WTC11 (cell line): ENCODE measurements around the gene NCK1. TPM values are rescaled to one million over a fixed set of nuclear protein-coding genes. Genes with fewer than 3 reads are reported as not detected.

Experiments used
- ATF1 ChIP-seq: sonication (generic); formaldehyde crosslinking; IDR thresholded peaks from 2 replicates; pipeline ENCODE4 v1.8.1; 2023; ENCODE audit warnings: mild to moderate bottlenecking, moderate library complexity, missing genetic modification reagents
- CREB1 ChIP-seq: sonication (generic); formaldehyde crosslinking; IDR thresholded peaks from 2 replicates; pipeline ENCODE4 v1.8.0; 2023; ENCODE audit warnings: mild to moderate bottlenecking, missing genetic modification reagents
- CREM ChIP-seq: sonication (generic); formaldehyde crosslinking; IDR thresholded peaks from 2 replicates; pipeline ENCODE4 v1.8.1; 2022; ENCODE audit warnings: mild to moderate bottlenecking, missing genetic modification reagents, moderate library complexity
- ELF4 ChIP-seq: sonication (generic); formaldehyde crosslinking; IDR thresholded peaks from 2 replicates; pipeline ENCODE4 v1.8.1; 2022; ENCODE audit warnings: low read depth, mild to moderate bottlenecking, moderate library complexity, missing genetic modification reagents
- ETV6 ChIP-seq: sonication (generic); formaldehyde crosslinking; IDR thresholded peaks from 2 replicates; pipeline ENCODE4 v1.8.1; 2022; ENCODE audit warnings: mild to moderate bottlenecking, missing genetic modification reagents
- FOXJ3 ChIP-seq: sonication (generic); formaldehyde crosslinking; IDR thresholded peaks from 2 replicates; pipeline ENCODE4 v1.9.0; 2021; ENCODE audit warnings: missing genetic modification reagents, mild to moderate bottlenecking, borderline replicate concordance
- FOXK1 ChIP-seq: sonication (generic); formaldehyde crosslinking; IDR thresholded peaks from 2 replicates; pipeline ENCODE4 v1.8.0; 2022; ENCODE audit warnings: mild to moderate bottlenecking, moderate library complexity, missing genetic modification reagents
- JAZF1 ChIP-seq: fragments of 250-450 bp; sonication (Bioruptor Pico); IDR thresholded peaks from 2 replicates; pipeline ENCODE4 v1.9.0; 2021; ENCODE audit warnings: moderate library complexity, mild to moderate bottlenecking, inconsistent platforms
- MYBL2 ChIP-seq: sonication (generic); formaldehyde crosslinking; IDR thresholded peaks from 2 replicates; pipeline ENCODE4 v1.8.1; 2023; ENCODE audit warnings: mild to moderate bottlenecking, moderate library complexity, missing genetic modification reagents
- NFATC4 ChIP-seq: fragments of 250-450 bp; sonication (Bioruptor Pico); IDR thresholded peaks from 2 replicates; pipeline ENCODE4 v1.9.0; 2021; ENCODE audit warnings: mild to moderate bottlenecking
- NFE2L1 ChIP-seq: sonication (generic); formaldehyde crosslinking; IDR thresholded peaks from 2 replicates; pipeline ENCODE4 v1.8.1; 2023; ENCODE audit warnings: missing genetic modification reagents
- NR2C2 ChIP-seq: sonication (generic); formaldehyde crosslinking; IDR thresholded peaks from 2 replicates; pipeline ENCODE4 v1.8.0; 2022; ENCODE audit warnings: mild to moderate bottlenecking, missing genetic modification reagents
- NR3C1 ChIP-seq: sonication (generic); formaldehyde crosslinking; conservative IDR thresholded peaks from 2 replicates; pipeline ENCODE4 v1.8.1; 2023; ENCODE audit warnings: low read depth, mild to moderate bottlenecking, missing genetic modification reagents
- PREB ChIP-seq: sonication (generic); formaldehyde crosslinking; IDR thresholded peaks from 2 replicates; pipeline ENCODE4 v1.8.1; 2022; ENCODE audit warnings: mild to moderate bottlenecking, missing genetic modification reagents, moderate library complexity, borderline replicate concordance
- PRRX2 ChIP-seq: fragments of 250-450 bp; sonication (Bioruptor Pico); IDR thresholded peaks from 2 replicates; pipeline ENCODE4 v1.8.0; 2021; ENCODE audit warnings: mild to moderate bottlenecking
- RELA ChIP-seq: sonication (generic); formaldehyde crosslinking; IDR thresholded peaks from 2 replicates; pipeline ENCODE4 v1.8.1; 2022; ENCODE audit warnings: missing genetic modification reagents, mild to moderate bottlenecking, borderline replicate concordance
- SMAD4 ChIP-seq: sonication (generic); formaldehyde crosslinking; IDR thresholded peaks from 2 replicates; pipeline ENCODE4 v1.8.0; 2022; ENCODE audit warnings: mild to moderate bottlenecking, missing genetic modification reagents
- SP1 ChIP-seq: sonication (generic); formaldehyde crosslinking; conservative IDR thresholded peaks from 2 replicates; pipeline ENCODE4 v1.8.1; 2022; ENCODE audit warnings: missing genetic modification reagents
- TCF7 ChIP-seq: sonication (generic); formaldehyde crosslinking; IDR thresholded peaks from 2 replicates; pipeline ENCODE4 v1.8.0; 2022; ENCODE audit warnings: mild to moderate bottlenecking, low read depth, missing genetic modification reagents, moderate library complexity
- TEAD4 ChIP-seq: sonication (generic); formaldehyde crosslinking; IDR thresholded peaks from 2 replicates; pipeline ENCODE4 v1.8.0; 2022; ENCODE audit warnings: mild to moderate bottlenecking, missing genetic modification reagents
- TP53 ChIP-seq: sonication (generic); formaldehyde crosslinking; IDR thresholded peaks from 2 replicates; pipeline ENCODE4 v1.8.1; 2023; ENCODE audit warnings: mild to moderate bottlenecking, missing genetic modification reagents
- USF1 ChIP-seq: sonication (generic); formaldehyde crosslinking; IDR thresholded peaks from 2 replicates; pipeline ENCODE4 v1.8.0; 2022; ENCODE audit warnings: mild to moderate bottlenecking, missing genetic modification reagents
- ZNF121 ChIP-seq: sonication (generic); formaldehyde crosslinking; IDR thresholded peaks from 2 replicates; pipeline ENCODE4 v1.8.0; 2023; ENCODE audit warnings: missing genetic modification reagents
- ZNF317 ChIP-seq: sonication (generic); formaldehyde crosslinking; IDR thresholded peaks from 2 replicates; pipeline ENCODE4 v1.8.1; 2023; ENCODE audit warnings: low read depth, mild to moderate bottlenecking, moderate library complexity, missing genetic modification reagents, borderline replicate concordance
- ZNF423 ChIP-seq: fragments of 250-450 bp; sonication (Bioruptor Pico); IDR thresholded peaks from 2 replicates; pipeline ENCODE4 v2.1.2; 2022; ENCODE audit warnings: mild to moderate bottlenecking, moderate library complexity
- ZSCAN18 ChIP-seq: fragments of 250-450 bp; sonication (Bioruptor Pico); IDR thresholded peaks from 2 replicates; pipeline ENCODE4 v2.1.2; 2022; ENCODE audit warnings: mild to moderate bottlenecking, moderate library complexity
- total RNA-seq: library from RNA; stranded (reverse); gene quantifications from 3 replicates; pipeline ENCODE4 v1.2.3, GENCODE V29; 2021
- TF ChIP-seq, protein P1 (sequence below): sonication (generic); formaldehyde crosslinking; IDR thresholded peaks from 2 replicates; pipeline ENCODE4 v1.8.0; 2022; ENCODE audit warnings: mild to moderate bottlenecking, missing genetic modification reagents
- TF ChIP-seq, protein P2 (sequence below): sonication (generic); formaldehyde crosslinking; IDR thresholded peaks from 2 replicates; pipeline ENCODE4 v1.8.1; 2022; ENCODE audit warnings: missing genetic modification reagents, borderline replicate concordance
- TF ChIP-seq, protein P3 (sequence below): sonication (generic); formaldehyde crosslinking; IDR thresholded peaks from 2 replicates; pipeline ENCODE4 v1.8.0; 2022; ENCODE audit warnings: mild to moderate bottlenecking, missing genetic modification reagents
- TF ChIP-seq, protein P4 (sequence below): sonication (generic); formaldehyde crosslinking; IDR thresholded peaks from 2 replicates; pipeline ENCODE4 v1.8.1; 2023; ENCODE audit warnings: mild to moderate bottlenecking, missing genetic modification reagents, moderate library complexity

Gene NCK1
- total RNA-seq, 1 experiment from 2014 or later, result 28.9 TPM

DNA sequence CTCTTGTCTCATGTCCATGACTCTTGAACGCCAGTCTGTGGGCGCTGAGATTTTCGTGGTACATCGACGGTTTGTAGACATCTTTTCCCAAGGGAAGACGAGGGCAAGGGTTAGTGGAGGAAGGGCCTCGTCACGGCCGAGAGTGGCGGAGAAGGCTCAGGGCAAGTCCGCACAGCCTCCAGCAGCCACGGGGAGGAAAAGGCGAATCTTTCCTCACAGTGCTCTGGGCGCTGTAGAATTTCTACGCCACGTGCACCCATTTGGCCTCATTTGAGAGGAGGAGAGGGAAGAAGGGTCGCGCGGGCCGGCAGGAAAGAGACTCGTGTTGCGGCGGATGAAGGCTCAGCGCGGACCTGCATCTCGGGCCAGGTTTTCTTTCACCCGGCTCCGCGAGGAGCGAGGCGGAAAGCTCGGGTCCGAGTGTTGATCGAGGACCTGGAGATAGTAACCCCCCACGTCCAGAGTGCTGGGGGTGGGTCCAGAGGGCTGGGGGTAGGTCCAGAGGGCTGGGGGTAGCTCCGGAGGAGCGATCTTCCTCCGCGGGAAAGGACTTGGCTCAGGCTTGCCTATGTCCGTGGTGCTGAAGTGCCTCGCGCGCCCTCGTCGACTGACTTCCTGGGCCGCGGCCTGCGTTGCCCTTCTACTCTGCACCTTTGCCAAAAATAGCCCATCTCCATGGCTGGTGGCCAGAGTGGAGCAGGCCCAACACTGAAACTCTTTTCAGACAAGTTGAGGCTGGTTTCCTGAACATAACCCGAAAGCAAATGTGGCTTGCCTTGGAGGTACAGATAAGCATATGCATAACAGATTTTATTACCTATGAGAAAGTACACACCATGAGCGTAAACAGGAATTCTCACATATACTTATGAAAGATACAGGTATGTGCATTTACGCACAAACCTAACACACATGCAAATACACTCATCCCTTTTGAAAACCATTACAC is 42.0 kb upstream of the NCK1 start (continued):
- TF ChIP-seq NR2C2 (CRISPR knock-in tag) (0 out of 2 replicates have a peak, but pooled peaks have one; percentile 57), ELF4 (no peak), ZSCAN18 (CRISPR knock-in tag) (no peak), TEAD4 (CRISPR knock-in tag) (0 out of 2 replicates have a peak, but pooled peaks have one; percentile 61), JAZF1 (CRISPR knock-in tag) (no peak), ETV6 (CRISPR knock-in tag) (peak; percentile 66; the same call in 1 of the 2 replicates), NFATC4 (CRISPR knock-in tag) (no peak), PREB (no peak), FOXJ3 (CRISPR knock-in tag) (no peak), SP1 (CRISPR knock-in tag) (0 out of 2 replicates have a peak, but pooled peaks have one; percentile 24), MYBL2 (no peak), ZNF317 (no peak), FOXK1 (CRISPR knock-in tag) (no peak), ZNF121 (no peak), TCF7 (CRISPR knock-in tag) (no peak), NR3C1 (no peak), SMAD4 (CRISPR knock-in tag) (0 out of 2 replicates have a peak, but pooled peaks have one; percentile 63), RELA (no peak), CREB1 (0 out of 2 replicates have a peak, but pooled peaks have one; percentile 59), NFE2L1 (peak; percentile 32; the same call in 1 of the 2 replicates), ATF1 (CRISPR knock-in tag) (no peak), PRRX2 (CRISPR knock-in tag) (no peak), ZNF423 (CRISPR knock-in tag) (no peak), TP53 (0 out of 2 replicates have a peak, but pooled peaks have one; percentile 52), USF1 (peak; percentile 68; the same call in 1 of the 2 replicates), CREM (no peak)
- TF ChIP-seq, protein P1, sequence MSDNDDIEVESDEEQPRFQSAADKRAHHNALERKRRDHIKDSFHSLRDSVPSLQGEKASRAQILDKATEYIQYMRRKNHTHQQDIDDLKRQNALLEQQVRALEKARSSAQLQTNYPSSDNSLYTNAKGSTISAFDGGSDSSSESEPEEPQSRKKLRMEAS, result peak; percentile 90
- TF ChIP-seq, protein P2, sequence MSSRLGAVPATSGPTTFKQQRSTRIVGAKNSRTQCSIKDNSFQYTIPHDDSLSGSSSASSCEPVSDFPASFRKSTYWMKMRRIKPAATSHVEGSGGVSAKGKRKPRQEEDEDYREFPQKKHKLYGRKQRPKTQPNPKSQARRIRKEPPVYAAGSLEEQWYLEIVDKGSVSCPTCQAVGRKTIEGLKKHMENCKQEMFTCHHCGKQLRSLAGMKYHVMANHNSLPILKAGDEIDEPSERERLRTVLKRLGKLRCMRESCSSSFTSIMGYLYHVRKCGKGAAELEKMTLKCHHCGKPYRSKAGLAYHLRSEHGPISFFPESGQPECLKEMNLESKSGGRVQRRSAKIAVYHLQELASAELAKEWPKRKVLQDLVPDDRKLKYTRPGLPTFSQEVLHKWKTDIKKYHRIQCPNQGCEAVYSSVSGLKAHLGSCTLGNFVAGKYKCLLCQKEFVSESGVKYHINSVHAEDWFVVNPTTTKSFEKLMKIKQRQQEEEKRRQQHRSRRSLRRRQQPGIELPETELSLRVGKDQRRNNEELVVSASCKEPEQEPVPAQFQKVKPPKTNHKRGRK (CRISPR knock-in tag), result 0 out of 2 replicates have a peak, but pooled peaks have one; percentile 56
- TF ChIP-seq, protein P3, sequence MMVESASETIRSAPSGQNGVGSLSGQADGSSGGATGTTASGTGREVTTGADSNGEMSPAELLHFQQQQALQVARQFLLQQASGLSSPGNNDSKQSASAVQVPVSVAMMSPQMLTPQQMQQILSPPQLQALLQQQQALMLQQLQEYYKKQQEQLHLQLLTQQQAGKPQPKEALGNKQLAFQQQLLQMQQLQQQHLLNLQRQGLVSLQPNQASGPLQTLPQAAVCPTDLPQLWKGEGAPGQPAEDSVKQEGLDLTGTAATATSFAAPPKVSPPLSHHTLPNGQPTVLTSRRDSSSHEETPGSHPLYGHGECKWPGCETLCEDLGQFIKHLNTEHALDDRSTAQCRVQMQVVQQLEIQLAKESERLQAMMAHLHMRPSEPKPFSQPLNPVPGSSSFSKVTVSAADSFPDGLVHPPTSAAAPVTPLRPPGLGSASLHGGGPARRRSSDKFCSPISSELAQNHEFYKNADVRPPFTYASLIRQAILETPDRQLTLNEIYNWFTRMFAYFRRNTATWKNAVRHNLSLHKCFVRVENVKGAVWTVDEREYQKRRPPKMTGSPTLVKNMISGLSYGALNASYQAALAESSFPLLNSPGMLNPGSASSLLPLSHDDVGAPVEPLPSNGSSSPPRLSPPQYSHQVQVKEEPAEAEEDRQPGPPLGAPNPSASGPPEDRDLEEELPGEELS, result peak; percentile 92; the same call in 1 of the 2 replicates
- TF ChIP-seq, protein P4, sequence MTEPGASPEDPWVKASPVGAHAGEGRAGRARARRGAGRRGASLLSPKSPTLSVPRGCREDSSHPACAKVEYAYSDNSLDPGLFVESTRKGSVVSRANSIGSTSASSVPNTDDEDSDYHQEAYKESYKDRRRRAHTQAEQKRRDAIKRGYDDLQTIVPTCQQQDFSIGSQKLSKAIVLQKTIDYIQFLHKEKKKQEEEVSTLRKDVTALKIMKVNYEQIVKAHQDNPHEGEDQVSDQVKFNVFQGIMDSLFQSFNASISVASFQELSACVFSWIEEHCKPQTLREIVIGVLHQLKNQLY (CRISPR knock-in tag), result no peak
